H1 (cell line): ENCODE measurements around the gene DUSP21. TPM values are rescaled to one million over a fixed set of nuclear protein-coding genes. Genes with fewer than 3 reads are reported as not detected.

ENCODE experiments used
- CTCF ChIA-PET: fragments of 300-600 bp; sonication (Branson Sonifier 250); formaldehyde crosslinking; loops from one replicate; lab custom pipeline; 2021; ENCODE audit not compliant: partially characterized antibody; lab: Charles Lee
- POLR2A ChIA-PET: fragments of 300-600 bp; sonication (Branson Sonifier 250); formaldehyde crosslinking; loops from one replicate; lab custom pipeline; 2021; ENCODE audit warnings: inconsistent platforms; ENCODE audit not compliant: partially characterized antibody; lab: Charles Lee
- DNase-seq, 2 experiments: peaks; one replicate each; pipeline versions ENCODE4 v3.0.0 to v3.0.0-alpha.2; 2010 to 2022; ENCODE audit warnings: low spot score in 2 of 2, low read depth in 1 of 2, mixed read lengths in 1 of 2
- FAIRE-seq: peaks from 2 replicates; lab custom pipeline; 2011; peaks lifted over from hg19 to GRCh38; lab: Jason Lieb, UNC
- H2AFZ ChIP-seq: 2 replicates; pipeline ENCODE4 v1.8.1; 2012; ENCODE audit warnings: low read length, inconsistent platforms
- H2AK5ac ChIP-seq: 2 replicates; pipeline ENCODE4 v1.6.1; 2013; ENCODE audit warnings: low read depth, low read length
- H2BK120ac ChIP-seq: replicated peaks from 2 replicates; pipeline ENCODE3; 2013; ENCODE audit warnings: low read depth, low read length, inconsistent platforms
- H2BK12ac ChIP-seq: 2 replicates; pipeline ENCODE4 v1.6.1; 2013; ENCODE audit warnings: low read depth, low read length
- H2BK15ac ChIP-seq: 2 replicates; pipeline ENCODE4 v1.6.1; 2013; ENCODE audit warnings: low read length
- H2BK20ac ChIP-seq: 2 replicates; pipeline ENCODE4 v1.6.1; 2013; ENCODE audit warnings: low read length
- H2BK5ac ChIP-seq: 2 replicates; pipeline ENCODE4 v1.6.1; 2013; ENCODE audit warnings: low read depth, low read length
- H3K14ac ChIP-seq: 2 replicates; pipeline ENCODE4 v1.6.1; 2013; ENCODE audit warnings: inconsistent platforms; ENCODE audit not compliant: insufficient read length
- H3K18ac ChIP-seq: 2 replicates; pipeline ENCODE4 v1.6.1; 2013; ENCODE audit warnings: low read length; ENCODE audit errors: extremely low read depth
- H3K23ac ChIP-seq: 2 replicates; pipeline ENCODE4 v1.6.1; 2013; ENCODE audit warnings: inconsistent platforms; ENCODE audit not compliant: insufficient read length
- H3K23me2 ChIP-seq: 2 replicates; pipeline ENCODE4 v1.6.1; 2013; ENCODE audit warnings: low read depth, low read length
- H3K27ac ChIP-seq: 2 replicates; pipeline ENCODE4 v1.6.1; 2011; ENCODE audit warnings: low read depth, low read length, inconsistent platforms
- H3K27me3 ChIP-seq, 4 experiments: replicated peaks in 1 of 4; 1 replicate in 1 of 4; 2 replicates in 3 of 4; pipeline versions ENCODE4 v1.6.1 to v1.8.1; 2011 to 2013; ENCODE audit warnings: low read length in 3 of 4, mild to moderate bottlenecking in 3 of 4, inconsistent platforms in 2 of 4, mixed read lengths in 2 of 4, moderate library complexity in 1 of 4; ENCODE audit not compliant: control insufficient read depth in 3 of 4, insufficient read depth in 3 of 4; ENCODE audit errors: extremely low read depth in 1 of 4
- H3K36me3 ChIP-seq, 4 experiments: 2 replicates each; pipeline versions ENCODE4 v1.6.1 to v1.8.1; 2011 to 2013; ENCODE audit warnings: mild to moderate bottlenecking in 4 of 4, low read length in 3 of 4, moderate library complexity in 2 of 4, control low read depth in 1 of 4, inconsistent platforms in 1 of 4; ENCODE audit not compliant: insufficient read depth in 4 of 4, control insufficient read depth in 2 of 4
- H3K4ac ChIP-seq: replicated peaks from 2 replicates; pipeline ENCODE3; 2013; ENCODE audit warnings: low read length, low read depth, mixed read lengths, inconsistent platforms; ENCODE audit not compliant: insufficient read length
- H3K4me1 ChIP-seq, 4 experiments: replicated peaks in 1 of 4; 1 replicate in 1 of 4; 2 replicates in 3 of 4; pipeline versions ENCODE4 v1.6.1 to v1.8.1; 2011 to 2013; ENCODE audit warnings: low read length in 3 of 4, inconsistent platforms in 2 of 4, mixed read lengths in 1 of 4; ENCODE audit not compliant: insufficient read depth in 4 of 4, control insufficient read depth in 3 of 4
- H3K4me2 ChIP-seq, 2 experiments: 2 replicates each; pipeline versions ENCODE4 v1.6.1 to v1.8.1; 2011 to 2013; ENCODE audit warnings: low read depth in 2 of 2, low read length in 2 of 2, control low read depth in 1 of 2, inconsistent platforms in 1 of 2, mild to moderate bottlenecking in 1 of 2; ENCODE audit not compliant: insufficient read depth in 1 of 2
- H3K4me3 ChIP-seq, 4 experiments: fragments of 200-600, 300-600 bp in 1 of 4; sonication (generic), shearing (Covaris generic), sonication (Bioruptor Twin) in 1 of 4; 2 replicates each; pipeline versions ENCODE4 v1.5.1 to v1.8.1; 2011 to 2016; ENCODE audit warnings: low read length in 4 of 4, low read depth in 3 of 4, control low read depth in 2 of 4, inconsistent platforms in 2 of 4, mild to moderate bottlenecking in 2 of 4, mixed read lengths in 1 of 4, moderate library complexity in 1 of 4; ENCODE audit not compliant: insufficient read depth in 2 of 4; ENCODE audit errors: extremely low read depth in 1 of 4
- H3K56ac ChIP-seq: replicated peaks from 2 replicates; pipeline ENCODE3; 2013; ENCODE audit warnings: low read depth, mild to moderate bottlenecking, mixed read lengths, low read length, inconsistent platforms; ENCODE audit not compliant: insufficient read length
- H3K79me1 ChIP-seq: 2 replicates; pipeline ENCODE4 v1.6.1; 2013; ENCODE audit warnings: low read depth, low read length, control low read depth
- H3K79me2 ChIP-seq, 2 experiments: 2 replicates each; pipeline versions ENCODE4 v1.6.1 to v1.8.1; 2012 to 2013; ENCODE audit warnings: low read length in 2 of 2, mild to moderate bottlenecking in 2 of 2, inconsistent platforms in 1 of 2; ENCODE audit not compliant: insufficient read depth in 2 of 2, control insufficient read depth in 1 of 2
- H3K9ac ChIP-seq, 4 experiments: replicated peaks in 1 of 4; 1 replicate in 1 of 4; 2 replicates in 3 of 4; pipeline versions ENCODE4 v1.6.1 to v1.8.1; 2011 to 2013; ENCODE audit warnings: low read depth in 3 of 4, low read length in 3 of 4, control low read depth in 2 of 4, mild to moderate bottlenecking in 2 of 4, moderate library complexity in 2 of 4, inconsistent platforms in 1 of 4; ENCODE audit errors: extremely low read depth in 1 of 4
- H3K9me3 ChIP-seq, 2 experiments: 2 replicates each; pipeline versions ENCODE4 v1.6.1 to v1.8.1; 2012 to 2013; ENCODE audit warnings: mild to moderate bottlenecking in 2 of 2, moderate library complexity in 2 of 2, control low read depth in 1 of 2, inconsistent platforms in 1 of 2, low read depth in 1 of 2, low read length in 1 of 2, mixed read lengths in 1 of 2; ENCODE audit not compliant: insufficient read depth in 2 of 2
- H4K20me1 ChIP-seq, 2 experiments: replicated peaks in 1 of 2; 2 replicates each; pipeline versions ENCODE3 to v1.8.1; 2011 to 2013; ENCODE audit warnings: inconsistent platforms in 2 of 2, low read length in 2 of 2, mild to moderate bottlenecking in 1 of 2; ENCODE audit not compliant: insufficient read depth in 2 of 2, control insufficient read depth in 1 of 2
- H4K5ac ChIP-seq: 2 replicates; pipeline ENCODE4 v1.6.1; 2013; ENCODE audit warnings: low read length, low read depth, mixed read lengths, inconsistent platforms; ENCODE audit not compliant: insufficient read length
- H4K8ac ChIP-seq: 2 replicates; pipeline ENCODE4 v1.8.0; 2013; ENCODE audit warnings: mild to moderate bottlenecking, moderate library complexity, low read length, inconsistent platforms; ENCODE audit not compliant: insufficient read depth; ENCODE audit errors: extremely low read depth
- H4K91ac ChIP-seq: replicated peaks from 2 replicates; pipeline ENCODE3; 2013; ENCODE audit warnings: low read length, mixed read lengths, inconsistent platforms; ENCODE audit not compliant: insufficient read length
- BCL11A ChIP-seq, 2 experiments: IDR thresholded peaks; one replicate each; pipeline ENCODE4 v1.6.1; 2011; ENCODE audit warnings: low read depth in 2 of 2, low read length in 2 of 2, mild to moderate bottlenecking in 2 of 2
- CBX8 ChIP-seq: fragments of 300-800, 300-1000 bp; sonication (generic); IDR thresholded peaks from 2 replicates; pipeline ENCODE4 v1.7.1; 2016; ENCODE audit warnings: low read depth, low read length, borderline replicate concordance
- GTF2F1 ChIP-seq: IDR thresholded peaks from 2 replicates; pipeline ENCODE4 v1.6.1; 2012; ENCODE audit warnings: low read depth, low read length, improper control_type of control experiment, borderline replicate concordance
- KDM4A ChIP-seq: IDR thresholded peaks from one replicate; pipeline ENCODE4 v1.7.1; 2012; ENCODE audit warnings: low read depth, mild to moderate bottlenecking, moderate library complexity, low read length, inconsistent platforms; ENCODE audit not compliant: severe bottlenecking
- KDM5A ChIP-seq: fragments of 200-600 bp; IDR thresholded peaks from 2 replicates; pipeline ENCODE4 v1.7.1; 2012; ENCODE audit warnings: mild to moderate bottlenecking, low read length, inconsistent platforms, mixed read lengths
- SP2 ChIP-seq: IDR thresholded peaks from 2 replicates; pipeline ENCODE4 v1.6.1; 2012; ENCODE audit warnings: mild to moderate bottlenecking, low read length, inconsistent platforms
- whole genome bisulfite sequencing, 2 experiments: shearing (Covaris generic) in 1 of 2; methylation state at CpG; one replicate each; pipeline versions ENCODE4 v1.1.6 to v1.1.7; 2013 to 2015; ENCODE audit warnings: low lambda C conversion rate in 2 of 2, mixed read lengths in 2 of 2, inconsistent platforms in 1 of 2, low coverage in 1 of 2, missing lambda C conversion rate in 1 of 2; ENCODE audit not compliant: insufficient replicate concordance in 2 of 2, insufficient coverage in 1 of 2, insufficient read length in 1 of 2; ENCODE audit errors: extremely low coverage in 1 of 2, missing lambda C conversion rate in 1 of 2; 5-methylcytosine and 5-hydroxymethylcytosine counted together
- polyA plus RNA-seq, 7 experiments: library from polyadenylated mRNA; depleted of rRNA in 3 of 7; stranded (reverse) in 5 of 7; unstranded in 2 of 7; fragments of >200 nt in 5 of 7; fragments of 200-250 nt in 2 of 7; gene quantifications; 1 replicate in 5 of 7; 2 replicates in 1 of 7; 4 replicates in 1 of 7; pipeline versions ENCODE4 v1.2.1 to v1.2.3, GENCODE V29; 2011 to 2013; ENCODE audit warnings: missing spikeins in 2 of 7, mixed read lengths in 2 of 7
- total RNA-seq: library from RNA; stranded (reverse); fragmentation: NEBNext Ultra II Directional; extraction: Animal tissue kit (Norgen Biotek cat#: 25700); gene quantifications from 2 replicates; pipeline ENCODE4 v1.2.1, GENCODE V29; 2021

DUSP21 gene
- total and polyA plus RNA-seq, 2 of the 8 experiments (the other 6 are each of a cell fraction or from before 2014, with no cell fraction given) = not detected

DNA sequence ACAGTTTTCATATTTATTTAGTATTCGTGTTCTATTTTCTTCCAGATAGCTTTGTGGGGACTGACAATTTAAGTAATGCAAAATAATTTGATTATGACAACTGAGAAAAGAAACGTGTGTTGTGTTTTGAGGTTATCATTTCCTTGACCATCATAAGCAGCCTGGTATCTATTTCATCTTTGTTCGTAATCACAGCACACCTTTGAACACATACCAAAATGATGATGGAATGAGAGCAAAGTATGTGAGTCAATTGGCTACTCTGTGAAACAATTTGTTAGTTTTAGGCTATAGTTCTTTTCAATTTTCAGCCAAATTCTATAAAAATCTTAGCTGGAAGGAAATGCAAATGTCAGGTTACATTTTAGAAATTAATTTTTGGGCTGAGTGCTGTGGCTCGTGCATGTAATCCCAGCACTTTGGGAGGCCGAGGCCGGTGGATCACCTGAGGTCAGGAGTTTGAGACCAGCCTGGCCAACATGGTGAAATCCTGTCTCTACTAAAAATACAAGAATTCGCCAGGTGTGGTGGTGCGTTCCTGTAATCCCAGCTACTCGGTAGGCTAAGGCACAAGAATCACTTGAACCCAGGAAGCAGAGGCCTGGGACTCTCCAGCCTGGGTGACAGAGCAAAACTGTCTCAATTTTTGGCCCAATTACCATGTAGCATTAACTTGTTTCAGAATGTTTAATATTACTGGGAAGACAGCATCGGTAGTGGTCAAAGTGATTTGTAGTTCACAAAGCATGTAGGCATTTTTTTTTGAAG is 1.1 kb upstream of the DUSP21 start:
- CTCF ChIA-PET = no interaction called here

More for the DNA sequence above, 1.1 kb upstream of the DUSP21 start:
- no peak overlapping the region for H3K18ac ChIP-seq
- H3K4me1 ChIP-seq = no peaks in the 10 kb centered on the region
- no peak overlapping the region for H3K4me3 ChIP-seq
- H3K4ac ChIP-seq = no peak overlapping the region
- H2AFZ ChIP-seq = no peak overlapping the region
- no peaks in the 10 kb centered on the region for H3K9me3 ChIP-seq
- no peak for DNase-seq
- H3K56ac ChIP-seq = no peak overlapping the region
- H3K79me2 ChIP-seq = no peaks in the 10 kb centered on the region
- H3K36me3 ChIP-seq = no peaks in the 10 kb centered on the region
- TF ChIP-seq CBX8 (no peak), KDM5A (no peak), GTF2F1 (no peak), KDM4A (no peak), SP2 (no peak), BCL11A (IDR thresholded peaks at IDR 0.05; ENCODE audit: low read depth in 2 of 2, low read length in 2 of 2) (no peak)
- no peaks in the 10 kb centered on the region for H3K79me1 ChIP-seq
- H4K91ac ChIP-seq = no peak overlapping the region
- no peaks in the 10 kb centered on the region for H4K20me1 ChIP-seq
- H4K5ac ChIP-seq = no peak overlapping the region
- no peak overlapping the region for H2BK12ac ChIP-seq
- H3K27me3 ChIP-seq = no peaks in the 10 kb centered on the region
- no peak overlapping the region for H4K8ac ChIP-seq
- no peak for FAIRE-seq
- H3K4me2 ChIP-seq = no peak overlapping the region
- no peak overlapping the region for H2BK15ac ChIP-seq
- no peak overlapping the region for H3K14ac ChIP-seq
- no peak overlapping the region for H2AK5ac ChIP-seq
- WGBS, 2 experiments = 90% methylated on average over 9 of the region's 10 CpGs; no CpG with 5 or more reads in 1 of the 2 experiments
- H2BK120ac ChIP-seq = no peak overlapping the region
- POLR2A ChIA-PET = no interaction called here
- no peak overlapping the region for H3K27ac ChIP-seq
- no peak overlapping the region for H3K9ac ChIP-seq
- no peaks in the 10 kb centered on the region for H3K23me2 ChIP-seq
- H3K23ac ChIP-seq = no peak overlapping the region
- H2BK20ac ChIP-seq = no peak overlapping the region
- H2BK5ac ChIP-seq = no peak overlapping the region
